IMR-90 (cell line): ENCODE measurements around the gene ACTR3C. TPM values are rescaled to one million over a fixed set of nuclear protein-coding genes. Genes with fewer than 3 reads are reported as not detected.

ENCODE experiments used
- ATAC-seq: fragments of 200-7000 bp; cut with Tn5 transposase; 2 replicates; pipeline ENCODE4 v1.9.1; 2020; ENCODE audit warnings: low read depth, mild to moderate bottlenecking, moderate library complexity
- BruUV-seq: library from RNA; stranded (reverse); fragments of 400-500 nt; replicated peaks from 2 replicates; lab custom pipeline; 2021; lab: Mats Ljungman, UMichigan
- CTCF ChIA-PET: fragments of 300-600 bp; formaldehyde crosslinking; extraction: SDS; loops from one replicate; lab custom pipeline; 2021; ENCODE audit warnings: antibody characterized with exemption; lab: Yijun Ruan, JAX
- POLR2A ChIA-PET: fragments of 300-600 bp; sonication (Branson Sonifier 250); formaldehyde crosslinking; loops from one replicate; lab custom pipeline; 2022; ENCODE audit warnings: antibody characterized with exemption; ENCODE audit not compliant: unreplicated experiment; lab: Charles Lee
- DNase-seq: peaks from one replicate; pipeline ENCODE4 v3.0.0; 2013
- H2AFZ ChIP-seq: replicated peaks from 2 replicates; pipeline ENCODE3; 2013; ENCODE audit warnings: low read length, mild to moderate bottlenecking; ENCODE audit not compliant: poor library complexity
- H2AK5ac ChIP-seq: 2 replicates; pipeline ENCODE4 v1.6.1; 2013; ENCODE audit warnings: low read depth, low read length, inconsistent platforms
- H2AK9ac ChIP-seq: replicated peaks from 2 replicates; pipeline ENCODE3; 2013; ENCODE audit warnings: mild to moderate bottlenecking, low read depth, low read length, moderate library complexity; ENCODE audit not compliant: poor library complexity
- H2BK120ac ChIP-seq: 2 replicates; pipeline ENCODE4 v1.6.1; 2013; ENCODE audit warnings: low read depth, low read length, inconsistent platforms
- H2BK15ac ChIP-seq: 3 replicates; pipeline ENCODE4 v1.6.1; 2013; ENCODE audit warnings: low read depth, low read length, inconsistent platforms
- H2BK20ac ChIP-seq: 2 replicates; pipeline ENCODE4 v1.6.1; 2013; ENCODE audit warnings: low read depth, mild to moderate bottlenecking, inconsistent platforms, low read length, moderate library complexity
- H2BK5ac ChIP-seq: 2 replicates; pipeline ENCODE4 v1.6.1; 2013; ENCODE audit warnings: mild to moderate bottlenecking, low read depth, low read length, inconsistent platforms; ENCODE audit not compliant: poor library complexity, severe bottlenecking
- H3K14ac ChIP-seq: replicated peaks from 2 replicates; pipeline ENCODE4 v1.6.1; 2013; ENCODE audit warnings: low read depth, low read length, inconsistent platforms
- H3K18ac ChIP-seq: 2 replicates; pipeline ENCODE4 v1.6.1; 2013; ENCODE audit warnings: low read depth, low read length, control low read depth
- H3K23ac ChIP-seq: 2 replicates; pipeline ENCODE4 v1.6.1; 2013; ENCODE audit warnings: low read depth, low read length, inconsistent platforms
- H3K27ac ChIP-seq: 2 replicates; pipeline ENCODE4 v1.5.1; 2013; ENCODE audit warnings: mild to moderate bottlenecking, control low read depth, low read length; ENCODE audit not compliant: insufficient read depth
- H3K27me3 ChIP-seq: 2 replicates; pipeline ENCODE4 v1.6.1; 2013; ENCODE audit warnings: low read length; ENCODE audit not compliant: control insufficient read depth, insufficient read depth
- H3K36me3 ChIP-seq: 2 replicates; pipeline ENCODE4 v1.6.1; 2013; ENCODE audit warnings: low read length, mixed read lengths; ENCODE audit not compliant: control insufficient read depth, insufficient read depth
- H3K4ac ChIP-seq: 2 replicates; pipeline ENCODE4 v1.6.1; 2013; ENCODE audit warnings: low read depth, low read length, inconsistent platforms
- H3K4me1 ChIP-seq: 2 replicates; pipeline ENCODE4 v1.6.1; 2013; ENCODE audit warnings: low read length, mixed read lengths; ENCODE audit not compliant: control insufficient read depth, insufficient read depth
- H3K4me2 ChIP-seq: 2 replicates; pipeline ENCODE4 v1.6.1; 2013; ENCODE audit warnings: low read depth, mild to moderate bottlenecking, control low read depth, low read length, moderate library complexity
- H3K4me3 ChIP-seq: 2 replicates; pipeline ENCODE4 v1.5.1; 2013; ENCODE audit warnings: low read depth, mild to moderate bottlenecking, control low read depth, low read length, moderate library complexity; ENCODE audit not compliant: insufficient read depth
- H3K56ac ChIP-seq: 2 replicates; pipeline ENCODE4 v1.6.1; 2013; ENCODE audit warnings: low read length, inconsistent platforms; ENCODE audit not compliant: insufficient read depth; ENCODE audit errors: extremely low read depth
- H3K79me1 ChIP-seq, 2 experiments: 2 replicates each; pipeline ENCODE4 v1.6.1; 2013; ENCODE audit warnings: low read length in 2 of 2, inconsistent platforms in 1 of 2, low read depth in 1 of 2
- H3K9ac ChIP-seq: 2 replicates; pipeline ENCODE4 v1.6.1; 2013; ENCODE audit warnings: low read depth, low read length, control low read depth
- H3K9me1 ChIP-seq: 2 replicates; pipeline ENCODE4 v1.6.1; 2013; ENCODE audit warnings: low read length, inconsistent platforms; ENCODE audit not compliant: insufficient read depth
- H3K9me3 ChIP-seq: 2 replicates; pipeline ENCODE4 v1.6.1; 2013; ENCODE audit warnings: low read length; ENCODE audit not compliant: control insufficient read depth, insufficient read depth
- H4K20me1 ChIP-seq: 2 replicates; pipeline ENCODE4 v1.6.1; 2013; ENCODE audit warnings: low read length, inconsistent platforms; ENCODE audit not compliant: insufficient read depth
- H4K5ac ChIP-seq: 2 replicates; pipeline ENCODE4 v1.6.1; 2013; ENCODE audit warnings: mild to moderate bottlenecking, low read depth, low read length, control low read depth
- H4K8ac ChIP-seq, 2 experiments: 2 replicates each; pipeline ENCODE4 v1.6.1; 2013; ENCODE audit warnings: low read depth in 2 of 2, low read length in 2 of 2, control low read depth in 1 of 2, inconsistent platforms in 1 of 2
- H4K91ac ChIP-seq: 2 replicates; pipeline ENCODE4 v1.6.1; 2013; ENCODE audit warnings: low read depth, low read length, inconsistent platforms; ENCODE audit not compliant: insufficient read depth
- CEBPB ChIP-seq: IDR thresholded peaks from 2 replicates; pipeline ENCODE4 v1.6.1; 2012; ENCODE audit warnings: low read depth, low read length, improper control_type of control experiment
- FOS ChIP-seq: fragments of 150-350 bp; IDR thresholded peaks from 2 replicates; pipeline ENCODE4 v1.6.1; 2016; ENCODE audit warnings: low read depth, low read length
- MAFK ChIP-seq: IDR thresholded peaks from 2 replicates; pipeline ENCODE4 v1.6.1; 2012; ENCODE audit warnings: low read depth, low read length, improper control_type of control experiment
- MAZ ChIP-seq: IDR thresholded peaks from 2 replicates; pipeline ENCODE4 v1.6.1; 2012; ENCODE audit warnings: low read depth, mild to moderate bottlenecking, low read length, improper control_type of control experiment, moderate library complexity, borderline replicate concordance
- MXI1 ChIP-seq: IDR thresholded peaks from 2 replicates; pipeline ENCODE4 v1.6.1; 2012; ENCODE audit warnings: low read depth, mild to moderate bottlenecking, low read length, moderate library complexity, borderline replicate concordance
- POLR2A ChIP-seq: IDR thresholded peaks from 2 replicates; pipeline ENCODE4 v1.6.1; 2012; ENCODE audit warnings: mild to moderate bottlenecking, low read depth, low read length
- RAD21 ChIP-seq: IDR thresholded peaks from 2 replicates; pipeline ENCODE4 v1.6.1; 2012; ENCODE audit warnings: low read length, improper control_type of control experiment
- RFX5 ChIP-seq: IDR thresholded peaks from 2 replicates; pipeline ENCODE4 v1.8.0; 2012; ENCODE audit warnings: low read depth, mild to moderate bottlenecking, low read length, moderate library complexity
- WGBS, 2 experiments: methylation state at CpG; one replicate each; pipeline versions ENCODE4 v1.1.5 to v1.1.7; 2013; ENCODE audit warnings: missing lambda C conversion rate in 2 of 2; ENCODE audit not compliant: insufficient read length in 1 of 2; ENCODE audit errors: extremely low coverage in 2 of 2; 5-methylcytosine and 5-hydroxymethylcytosine counted together
- dilution Hi-C: fragments of 300-500 bp; cut with HindIII; formaldehyde crosslinking; loops from one replicate; pipeline ENCODE4 v1.14.3; 2018; ENCODE audit warnings: low sequenced_read_pairs; ENCODE audit not compliant: unreplicated experiment
- in situ Hi-C: fragments of 300-500 bp; cut with MboI; formaldehyde crosslinking; loops from 3 replicates; pipeline ENCODE4 v1.14.3; 2019; ENCODE audit warnings: low sequenced_read_pairs, inconsistent platforms, mixed read lengths
- intact Hi-C: fragments of 100-400 bp; cut with micrococcal nuclease; formaldehyde crosslinking; loops from 2 replicates; pipeline ENCODE4 v1.10.0; 2022
- polyA plus RNA-seq, 3 experiments: library from polyadenylated mRNA; depleted of rRNA; stranded (reverse); fragments of >200 nt; gene quantifications; 2 replicates each; pipeline ENCODE4 v1.2.3, GENCODE V29; 2012; ENCODE audit warnings: low replicate concordance in 1 of 3
- total RNA-seq: library from RNA; depleted of rRNA; stranded (reverse); fragments of >200 nt; gene quantifications from 2 replicates; pipeline ENCODE4 v1.2.3, GENCODE V29; 2012
- TF ChIP-seq, protein P1 (sequence below): conservative IDR thresholded peaks from 2 replicates; pipeline ENCODE4 v1.5.1; 2012; ENCODE audit warnings: mild to moderate bottlenecking, low read depth, low read length, improper control_type of control experiment

Gene ACTR3C
- total and polyA plus RNA-seq, 2 of the 4 experiments (the other 2 are of a cell fraction) = not detected

GRCh38 chr7:150371131-150371995, 48.0 kb upstream of the ACTR3C start:
- Histone ChIP-seq H3K9me1 (no peaks in the 10 kb centered on the region; the same call in 1 of the 2 replicates), H3K9me3 (no peaks in the 10 kb centered on the region), H2BK5ac (peak overlapping the region; percentile 31), H3K4me3 (no peak overlapping the region), H2BK20ac (no peak overlapping the region; the same call in 1 of the 2 replicates), H3K9ac (peak overlapping the region; percentile 20; the same call in 1 of the 2 replicates), H2AK5ac (no peak overlapping the region), H2BK120ac (no peak overlapping the region), H2AFZ (peak overlapping the region; percentile 54), H4K20me1 (peaks cover 9% of the 10 kb centered on the region), H3K4ac (peak overlapping the region; percentile 67), H2BK15ac (no peak overlapping the region), H3K4me1 (peaks cover 18% of the 10 kb centered on the region), H4K5ac (no peak overlapping the region), H3K4me2 (no peak overlapping the region; the same call in 1 of the 2 replicates), H3K27ac (peak overlapping the region; percentile 63; the same call in 1 of the 2 replicates), H3K18ac (no peak overlapping the region), H3K23ac (no peak overlapping the region), H4K91ac (no peak overlapping the region), H3K14ac (no peak overlapping the region), H3K27me3 (no peaks in the 10 kb centered on the region), H4K8ac (0 out of 4 replicates have a peak overlapping the region, but pooled peaks of 1 of the 2 experiments have one; percentile 5), H3K79me1 (peaks cover 21 to 44% of the 10 kb centered on the region in 2 experiments; a peak in 3 of 4 replicates), H3K56ac (no peak overlapping the region), H2AK9ac (peak overlapping the region; percentile 80), H3K36me3 (peaks cover 38% of the 10 kb centered on the region)
- dilution Hi-C loops = no loop called here
- CTCF ChIA-PET = interaction anchor here (0.5 to 1.2 kb wide), 3 partner anchors 15 to 28 kb away, joined by 3 read pairs; no protein-coding TSS in a partner anchor
- intact Hi-C loops = no loop called here
- BruUV-seq = no TSS peak
- 92% methylated on average over 33 of the region's 48 CpGs; no CpG with 5 or more reads in 1 of the 2 experiments for WGBS, 2 experiments
- ATAC-seq (no peak), DNase-seq (no peak)
- POLR2A ChIA-PET = interaction anchor here (0.5 kb wide), 1 partner anchor 18 kb away, joined by 3 read pairs; no protein-coding TSS in a partner anchor
- TF ChIP-seq MXI1 (no peak), RFX5 (no peak), MAZ (no peak), CEBPB (no peak), POLR2A (no peak), FOS (no peak), MAFK (no peak), RAD21 (no peak)
- TF ChIP-seq, protein P1, sequence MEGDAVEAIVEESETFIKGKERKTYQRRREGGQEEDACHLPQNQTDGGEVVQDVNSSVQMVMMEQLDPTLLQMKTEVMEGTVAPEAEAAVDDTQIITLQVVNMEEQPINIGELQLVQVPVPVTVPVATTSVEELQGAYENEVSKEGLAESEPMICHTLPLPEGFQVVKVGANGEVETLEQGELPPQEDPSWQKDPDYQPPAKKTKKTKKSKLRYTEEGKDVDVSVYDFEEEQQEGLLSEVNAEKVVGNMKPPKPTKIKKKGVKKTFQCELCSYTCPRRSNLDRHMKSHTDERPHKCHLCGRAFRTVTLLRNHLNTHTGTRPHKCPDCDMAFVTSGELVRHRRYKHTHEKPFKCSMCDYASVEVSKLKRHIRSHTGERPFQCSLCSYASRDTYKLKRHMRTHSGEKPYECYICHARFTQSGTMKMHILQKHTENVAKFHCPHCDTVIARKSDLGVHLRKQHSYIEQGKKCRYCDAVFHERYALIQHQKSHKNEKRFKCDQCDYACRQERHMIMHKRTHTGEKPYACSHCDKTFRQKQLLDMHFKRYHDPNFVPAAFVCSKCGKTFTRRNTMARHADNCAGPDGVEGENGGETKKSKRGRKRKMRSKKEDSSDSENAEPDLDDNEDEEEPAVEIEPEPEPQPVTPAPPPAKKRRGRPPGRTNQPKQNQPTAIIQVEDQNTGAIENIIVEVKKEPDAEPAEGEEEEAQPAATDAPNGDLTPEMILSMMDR = no peak
- in situ Hi-C loops = no loop called here
